ENCODE data around the gene MORC2. TPM values are rescaled to one million over a fixed set of nuclear protein-coding genes. Genes with fewer than 3 reads are reported as not detected.

Gene MORC2
- total RNA-seq: 12.0 and 13.6 TPM in 2 replicates

GRCh38 chr22:30968015-30968923 is at the start of gene MORC2:
Gene MORC2 (minus strand): TSS chr22:30968774. CDS start chr22:30967889, 885 bp downstream.

GRCh38 chr22:30968924-30969531 is 454 bp upstream of the MORC2 start, which contains the start of gene TUG1:
Gene TUG1 (plus strand): TSS chr22:30969265.

Other genes with a start within 250 kb of the MORC2 start
- gene TUG1, start 491 bp upstream of the MORC2 start, total RNA-seq: 41.9 and 46.4 TPM in 2 replicates
- gene SMTN, start 112.5 kb upstream of the MORC2 start, total RNA-seq: 237 and 292 TPM in 2 replicates
- 15.4 and 19.6 TPM in 2 replicates for gene SELENOM, start 138.8 kb upstream of the MORC2 start, total RNA-seq
- 0.09 and 0.11 TPM in 2 replicates for gene INPP5J, start 154.2 kb upstream of the MORC2 start, total RNA-seq
- not detected in 2 replicates for gene PLA2G3, start 171.7 kb upstream of the MORC2 start, total RNA-seq
- gene RNF185, start 191.4 kb upstream of the MORC2 start, total RNA-seq: 35.7 and 39.4 TPM in 2 replicates
- 57.2 and 92.9 TPM in 2 replicates for gene LIMK2, start 243.5 kb upstream of the MORC2 start, total RNA-seq

All from dermis lymphatic vessel endothelial cell (primary cell).